ENCODE results near the gene ARHGEF6.

DNA sequence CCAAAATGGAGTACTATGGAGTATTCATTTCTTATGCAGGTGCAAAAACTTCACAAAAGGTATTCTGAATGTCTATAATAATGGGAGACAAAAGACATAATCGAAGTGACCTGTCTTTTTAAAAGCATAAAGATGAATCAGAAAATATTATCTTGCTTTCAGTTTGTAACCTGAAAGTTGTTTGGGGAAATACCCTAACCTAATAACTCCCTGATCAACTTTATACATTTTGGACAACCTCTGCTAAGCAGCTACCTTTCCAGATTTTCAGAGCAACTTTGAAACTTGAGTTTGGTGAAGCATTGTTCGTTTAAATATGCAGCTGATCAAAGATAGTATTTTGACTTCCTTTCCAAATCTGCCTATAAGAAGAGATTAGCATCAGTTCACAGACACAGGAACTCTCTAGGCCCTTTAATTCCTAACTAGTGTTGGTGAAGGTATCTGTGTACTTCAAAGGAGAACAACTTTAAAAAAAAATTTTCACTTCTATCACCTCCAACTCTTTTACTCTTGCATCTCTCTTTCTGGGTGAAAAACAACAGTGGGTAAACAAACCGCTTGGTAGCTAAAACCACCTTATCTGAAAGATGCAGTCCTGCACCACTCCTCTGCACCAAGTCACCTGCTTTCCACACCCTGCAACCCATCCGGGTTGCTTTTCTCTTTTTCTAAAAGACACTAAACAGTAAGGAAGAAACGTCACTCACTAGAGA, 106.3 kb downstream of the ARHGEF6 start:
- TF ChIP-seq, protein P1, sequence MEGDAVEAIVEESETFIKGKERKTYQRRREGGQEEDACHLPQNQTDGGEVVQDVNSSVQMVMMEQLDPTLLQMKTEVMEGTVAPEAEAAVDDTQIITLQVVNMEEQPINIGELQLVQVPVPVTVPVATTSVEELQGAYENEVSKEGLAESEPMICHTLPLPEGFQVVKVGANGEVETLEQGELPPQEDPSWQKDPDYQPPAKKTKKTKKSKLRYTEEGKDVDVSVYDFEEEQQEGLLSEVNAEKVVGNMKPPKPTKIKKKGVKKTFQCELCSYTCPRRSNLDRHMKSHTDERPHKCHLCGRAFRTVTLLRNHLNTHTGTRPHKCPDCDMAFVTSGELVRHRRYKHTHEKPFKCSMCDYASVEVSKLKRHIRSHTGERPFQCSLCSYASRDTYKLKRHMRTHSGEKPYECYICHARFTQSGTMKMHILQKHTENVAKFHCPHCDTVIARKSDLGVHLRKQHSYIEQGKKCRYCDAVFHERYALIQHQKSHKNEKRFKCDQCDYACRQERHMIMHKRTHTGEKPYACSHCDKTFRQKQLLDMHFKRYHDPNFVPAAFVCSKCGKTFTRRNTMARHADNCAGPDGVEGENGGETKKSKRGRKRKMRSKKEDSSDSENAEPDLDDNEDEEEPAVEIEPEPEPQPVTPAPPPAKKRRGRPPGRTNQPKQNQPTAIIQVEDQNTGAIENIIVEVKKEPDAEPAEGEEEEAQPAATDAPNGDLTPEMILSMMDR (IDR thresholded peaks at IDR 0.05): no peak
- no peak for TF ChIP-seq POLR2A (IDR thresholded peaks at IDR 0.05)

All from Peyer's patch (tissue), 4 donors.